ENCODE measurements around the gene OBP2B. TPM values are rescaled to one million over a fixed set of nuclear protein-coding genes. Genes with fewer than 3 reads are reported as not detected.

OBP2B gene
- total and polyA plus RNA-seq, 9 of the 15 experiments (the other 6 are each of a cell fraction or from before 2014, with no cell fraction given) = not detected

- no peak for TF ChIP-seq ZNF407 (IDR thresholded peaks at IDR 0.05; ENCODE audit: low read depth)
- TF ChIP-seq SLC30A9 (CRISPR knock-in tag; IDR thresholded peaks at IDR 0.05) = no peak
- peak; percentile 99 for TF ChIP-seq CC2D1A (IDR thresholded peaks at IDR 0.05)
- no peak for TF ChIP-seq E2F1 (CRISPR knock-in tag; IDR thresholded peaks at IDR 0.05)
- TF ChIP-seq ZC3H8 (IDR thresholded peaks at IDR 0.05) = no peak
- no peak for TF ChIP-seq SIN3B (IDR thresholded peaks at IDR 0.05; ENCODE audit: low read depth)
- TF ChIP-seq CBFB (CRISPR knock-in tag; IDR thresholded peaks at IDR 0.05) = no peak
- TF ChIP-seq ZSCAN32 (CRISPR knock-in tag; IDR thresholded peaks at IDR 0.05) = no peak
- TF ChIP-seq ESRRB (CRISPR knock-in tag; IDR thresholded peaks at IDR 0.05; ENCODE audit: borderline replicate concordance) = no peak
- no peak for TF ChIP-seq ZC3H11A (IDR thresholded peaks at IDR 0.05; ENCODE audit: low read depth, low read length)
- no peak for TF ChIP-seq CUX1 (CRISPR knock-in tag; IDR thresholded peaks at IDR 0.05)
- no peak for TF ChIP-seq ZNF449 (CRISPR knock-in tag; IDR thresholded peaks at IDR 0.05)
Observed at GRCh38 chr9:133238851-133239532, 29.9 kb upstream of the OBP2B start (continued).

Data from K562 (cell line).